GM23248 (cell line): ENCODE data around the gene EZR.

Experiments used
- EZH2 ChIP-seq: fragments of 200-600 bp; sonication (generic); IDR thresholded peaks from 2 replicates; pipeline ENCODE4 v1.6.1; 2018; ENCODE audit warnings: antibody characterized with exemption, mild to moderate bottlenecking; ENCODE audit not compliant: insufficient read depth, poor library complexity, severe bottlenecking
- EZH2phosphoT487 ChIP-seq: fragments of 200-600 bp; sonication (generic); IDR thresholded peaks from 2 replicates; pipeline ENCODE4 v1.6.1; 2018; ENCODE audit warnings: antibody characterized with exemption, moderate library complexity, mild to moderate bottlenecking, low read depth; ENCODE audit not compliant: insufficient read depth

DNA sequence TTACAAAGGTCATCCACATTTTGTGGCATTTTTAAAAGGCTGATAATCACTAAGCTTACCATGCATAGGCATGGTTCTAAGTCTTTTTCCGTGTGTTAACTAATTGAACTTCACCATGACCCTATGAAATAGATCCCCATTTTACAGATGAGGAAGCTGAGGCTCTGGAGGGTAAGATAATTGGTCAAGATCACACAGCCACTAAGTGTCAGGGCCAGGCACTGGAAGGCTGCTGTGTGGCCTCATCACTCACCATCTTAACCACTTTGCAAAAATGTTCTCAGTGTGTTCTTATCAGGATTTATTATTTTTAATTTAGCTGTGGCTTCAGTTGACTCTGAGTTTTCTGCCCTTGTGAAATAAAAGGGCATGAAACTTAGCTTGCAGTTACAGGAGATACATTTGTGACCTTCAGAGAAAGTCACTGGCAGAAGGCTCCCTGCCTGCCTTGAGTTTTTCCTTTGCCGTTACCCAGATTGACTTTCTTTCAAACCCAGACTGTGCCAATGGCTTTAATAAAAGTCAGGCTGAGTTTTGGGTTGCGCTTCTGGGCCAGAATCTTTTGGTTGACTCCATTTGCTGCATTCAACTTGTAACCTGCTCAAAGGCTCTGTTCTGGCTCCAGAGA, 82.0 kb downstream of the EZR start:
- TF ChIP-seq EZH2 (no peak), EZH2phosphoT487 (no peak)
